WTC11 (cell line): ENCODE measurements around the gene EIF2AK2. TPM values are rescaled to one million over a fixed set of nuclear protein-coding genes. Genes with fewer than 3 reads are reported as not detected.

Source experiments
- ATAC-seq: fragments of 200-7000 bp; cut with Tn5 transposase; 2 replicates; pipeline ENCODE4 v1.10.0; 2021; ENCODE audit warnings: mild to moderate bottlenecking, moderate library complexity
- CTCF ChIA-PET: fragments of 300-600 bp; sonication (Branson Sonifier 250); formaldehyde crosslinking; loops from one replicate; lab custom pipeline; 2021; ENCODE audit warnings: antibody characterized with exemption; lab: Charles Lee
- POLR2A ChIA-PET: fragments of 350-600 bp; sonication (Branson Sonifier 250); formaldehyde crosslinking; loops from one replicate; lab custom pipeline; 2021; ENCODE audit warnings: antibody characterized with exemption; lab: Charles Lee
- DNase-seq: peaks from one replicate; pipeline ENCODE4 v3.0.0; 2021; ENCODE audit warnings: low spot score
- H3K27ac Mint-ChIP-seq: 2 replicates; pipeline ENCODE4 v1.8.0; 2021; ENCODE audit warnings: mixed read lengths
- H3K27me3 Mint-ChIP-seq: 2 replicates; pipeline ENCODE4 v1.8.0; 2021; ENCODE audit warnings: low read depth, mild to moderate bottlenecking, moderate library complexity, mixed read lengths
- H3K36me3 Mint-ChIP-seq: 2 replicates; pipeline ENCODE4 v1.8.0; 2021; ENCODE audit warnings: mixed read lengths
- H3K4me1 Mint-ChIP-seq: 2 replicates; pipeline ENCODE4 v1.8.0; 2022; ENCODE audit warnings: mixed read lengths
- H3K4me3 Mint-ChIP-seq: 2 replicates; pipeline ENCODE4 v1.8.0; 2021; ENCODE audit warnings: mild to moderate bottlenecking, moderate library complexity, mixed read lengths
- H3K9me3 Mint-ChIP-seq: 2 replicates; pipeline ENCODE4 v1.8.0; 2021; ENCODE audit warnings: mixed read lengths
- AFF4 ChIP-seq: sonication (generic); formaldehyde crosslinking; IDR thresholded peaks from 2 replicates; pipeline ENCODE4 v1.8.1; 2023; ENCODE audit warnings: mild to moderate bottlenecking, missing genetic modification reagents, borderline replicate concordance
- ARID4B ChIP-seq: sonication (generic); formaldehyde crosslinking; IDR thresholded peaks from 2 replicates; pipeline ENCODE4 v1.8.0; 2023; ENCODE audit warnings: missing genetic modification reagents, mild to moderate bottlenecking, borderline replicate concordance
- ATF6 ChIP-seq: sonication (generic); formaldehyde crosslinking; IDR thresholded peaks from 2 replicates; pipeline ENCODE4 v1.8.1; 2023; ENCODE audit warnings: mild to moderate bottlenecking, missing genetic modification reagents
- EMX1 ChIP-seq: fragments of 250-450 bp; sonication (Bioruptor Pico); IDR thresholded peaks from 2 replicates; pipeline ENCODE4 v1.8.0; 2021; ENCODE audit warnings: mild to moderate bottlenecking
- JAZF1 ChIP-seq: fragments of 250-450 bp; sonication (Bioruptor Pico); IDR thresholded peaks from 2 replicates; pipeline ENCODE4 v1.9.0; 2021; ENCODE audit warnings: moderate library complexity, mild to moderate bottlenecking, inconsistent platforms
- NFATC4 ChIP-seq: fragments of 250-450 bp; sonication (Bioruptor Pico); IDR thresholded peaks from 2 replicates; pipeline ENCODE4 v1.9.0; 2021; ENCODE audit warnings: mild to moderate bottlenecking
- SMAD3 ChIP-seq: sonication (generic); formaldehyde crosslinking; IDR thresholded peaks from 2 replicates; pipeline ENCODE4 v1.8.0; 2022; ENCODE audit warnings: missing genetic modification reagents, mild to moderate bottlenecking, borderline replicate concordance
- SOX15 ChIP-seq: fragments of 250-450 bp; sonication (Bioruptor Pico); IDR thresholded peaks from 2 replicates; pipeline ENCODE4 v1.9.0; 2021; ENCODE audit warnings: mild to moderate bottlenecking
- TP53 ChIP-seq: sonication (generic); formaldehyde crosslinking; IDR thresholded peaks from 2 replicates; pipeline ENCODE4 v1.8.1; 2023; ENCODE audit warnings: mild to moderate bottlenecking, missing genetic modification reagents
- USF1 ChIP-seq: sonication (generic); formaldehyde crosslinking; IDR thresholded peaks from 2 replicates; pipeline ENCODE4 v1.8.0; 2022; ENCODE audit warnings: mild to moderate bottlenecking, missing genetic modification reagents
- ZNF121 ChIP-seq: sonication (generic); formaldehyde crosslinking; IDR thresholded peaks from 2 replicates; pipeline ENCODE4 v1.8.0; 2023; ENCODE audit warnings: missing genetic modification reagents
- ZNF138 ChIP-seq: sonication (generic); formaldehyde crosslinking; conservative IDR thresholded peaks from 2 replicates; pipeline ENCODE4 v1.8.1; 2022; ENCODE audit warnings: mild to moderate bottlenecking, moderate library complexity, missing genetic modification reagents
- total RNA-seq: library from RNA; stranded (reverse); gene quantifications from 3 replicates; pipeline ENCODE4 v1.2.3, GENCODE V29; 2021
- TF ChIP-seq, protein P1 (sequence below): sonication (generic); formaldehyde crosslinking; IDR thresholded peaks from 2 replicates; pipeline ENCODE4 v1.8.0; 2022; ENCODE audit warnings: mild to moderate bottlenecking, missing genetic modification reagents
- TF ChIP-seq, protein P2 (sequence below): sonication (generic); formaldehyde crosslinking; IDR thresholded peaks from 2 replicates; pipeline ENCODE4 v1.8.0; 2023; ENCODE audit warnings: missing genetic modification reagents

Gene EIF2AK2
- total RNA-seq, 1 experiment from 2014 or later: 34.2 TPM

GRCh38 chr2:37153224-37153623, 3.6 kb downstream of the EIF2AK2 start (continued):
- TF ChIP-seq AFF4 (CRISPR knock-in tag): no peak
- TF ChIP-seq, protein P1, sequence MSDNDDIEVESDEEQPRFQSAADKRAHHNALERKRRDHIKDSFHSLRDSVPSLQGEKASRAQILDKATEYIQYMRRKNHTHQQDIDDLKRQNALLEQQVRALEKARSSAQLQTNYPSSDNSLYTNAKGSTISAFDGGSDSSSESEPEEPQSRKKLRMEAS (CRISPR knock-in tag): no peak
- TF ChIP-seq TP53 (CRISPR knock-in tag): no peak
- no peak for TF ChIP-seq ZNF138 (CRISPR knock-in tag)
- TF ChIP-seq USF1 (CRISPR knock-in tag): no peak
- no peak for TF ChIP-seq NFATC4 (CRISPR knock-in tag)
- TF ChIP-seq ATF6 (CRISPR knock-in tag): no peak
- TF ChIP-seq ZNF121: no peak
- TF ChIP-seq, protein P2, sequence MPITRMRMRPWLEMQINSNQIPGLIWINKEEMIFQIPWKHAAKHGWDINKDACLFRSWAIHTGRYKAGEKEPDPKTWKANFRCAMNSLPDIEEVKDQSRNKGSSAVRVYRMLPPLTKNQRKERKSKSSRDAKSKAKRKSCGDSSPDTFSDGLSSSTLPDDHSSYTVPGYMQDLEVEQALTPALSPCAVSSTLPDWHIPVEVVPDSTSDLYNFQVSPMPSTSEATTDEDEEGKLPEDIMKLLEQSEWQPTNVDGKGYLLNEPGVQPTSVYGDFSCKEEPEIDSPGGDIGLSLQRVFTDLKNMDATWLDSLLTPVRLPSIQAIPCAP (CRISPR knock-in tag): no peak
- TF ChIP-seq EMX1 (CRISPR knock-in tag): no peak
- no peak for TF ChIP-seq JAZF1 (CRISPR knock-in tag)
- no peak for TF ChIP-seq SMAD3
- no peak for TF ChIP-seq ARID4B (CRISPR knock-in tag)

GRCh38 chr2:37149626-37150322, 7.0 kb downstream of the EIF2AK2 start:
- no peak for TF ChIP-seq SOX15 (CRISPR knock-in tag)
- Mint-ChIP-seq H3K4me3 (no peak overlapping the region), H3K36me3 (peaks cover 41% of the 10 kb centered on the region), H3K27ac (peak overlapping the region; percentile 58), H3K4me1 (peaks cover 20% of the 10 kb centered on the region), H3K9me3 (peaks cover 5% of the 10 kb centered on the region; the same call in 1 of the 2 replicates), H3K27me3 (no peaks in the 10 kb centered on the region)
- DNase-seq (no peak), ATAC-seq (no peak)
- POLR2A ChIA-PET: no interaction called here
- CTCF ChIA-PET: no interaction called here
